NAMALWA (cell line): ENCODE results near the gene LPCAT3.
"Not testable (repeated sequence)": the region's sequence is repeated elsewhere in the genome, so short reads cannot be mapped to it uniquely, and the experiment has no call there.

Source experiments
- DNase-seq: peaks from one replicate; pipeline ENCODE4 v3.0.0-alpha.2; 2015; ENCODE audit warnings: low spot score

LPCAT3 gene, protein sequence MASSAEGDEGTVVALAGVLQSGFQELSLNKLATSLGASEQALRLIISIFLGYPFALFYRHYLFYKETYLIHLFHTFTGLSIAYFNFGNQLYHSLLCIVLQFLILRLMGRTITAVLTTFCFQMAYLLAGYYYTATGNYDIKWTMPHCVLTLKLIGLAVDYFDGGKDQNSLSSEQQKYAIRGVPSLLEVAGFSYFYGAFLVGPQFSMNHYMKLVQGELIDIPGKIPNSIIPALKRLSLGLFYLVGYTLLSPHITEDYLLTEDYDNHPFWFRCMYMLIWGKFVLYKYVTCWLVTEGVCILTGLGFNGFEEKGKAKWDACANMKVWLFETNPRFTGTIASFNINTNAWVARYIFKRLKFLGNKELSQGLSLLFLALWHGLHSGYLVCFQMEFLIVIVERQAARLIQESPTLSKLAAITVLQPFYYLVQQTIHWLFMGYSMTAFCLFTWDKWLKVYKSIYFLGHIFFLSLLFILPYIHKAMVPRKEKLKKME

DNA sequence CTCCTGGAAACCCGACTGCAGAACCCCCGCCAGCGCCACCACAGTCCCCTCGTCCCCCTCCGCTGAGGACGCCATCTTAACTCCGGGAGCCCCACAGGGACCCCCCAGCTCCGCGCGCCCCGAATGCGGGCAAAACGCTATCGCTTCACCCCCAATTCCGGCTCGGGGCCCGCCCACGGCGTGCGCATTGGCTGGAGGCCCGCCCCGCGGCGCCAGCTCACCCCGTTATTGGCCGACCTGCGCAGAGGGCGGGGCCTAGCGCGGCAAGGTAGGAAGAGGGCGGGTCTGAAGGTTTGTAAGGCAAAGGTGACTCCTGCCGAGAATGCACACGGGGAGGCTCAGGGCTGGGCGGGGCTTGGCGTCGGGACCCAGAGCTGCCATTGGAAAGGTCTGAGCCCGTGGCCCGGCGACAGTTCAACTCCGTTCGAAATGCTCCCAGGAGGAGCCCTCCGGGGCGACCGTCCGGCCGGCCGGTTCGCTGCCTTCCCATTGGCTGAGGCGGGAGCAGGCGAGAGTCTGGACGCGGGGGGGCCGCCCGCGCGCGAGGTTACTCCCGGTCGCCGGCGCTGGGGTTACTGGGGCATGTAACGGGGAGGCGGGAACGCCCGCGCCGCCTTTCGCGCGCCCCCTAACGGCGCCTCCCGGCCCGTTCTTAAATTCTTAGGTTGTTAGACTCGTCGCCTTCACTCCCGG, at the start of gene LPCAT3:
Gene LPCAT3 (minus strand): TSS at position 127 of the 693 bp plus-strand sequence. CDS start 52 bp downstream, at position 75.
- peak; percentile 99 for DNase-seq

DNA sequence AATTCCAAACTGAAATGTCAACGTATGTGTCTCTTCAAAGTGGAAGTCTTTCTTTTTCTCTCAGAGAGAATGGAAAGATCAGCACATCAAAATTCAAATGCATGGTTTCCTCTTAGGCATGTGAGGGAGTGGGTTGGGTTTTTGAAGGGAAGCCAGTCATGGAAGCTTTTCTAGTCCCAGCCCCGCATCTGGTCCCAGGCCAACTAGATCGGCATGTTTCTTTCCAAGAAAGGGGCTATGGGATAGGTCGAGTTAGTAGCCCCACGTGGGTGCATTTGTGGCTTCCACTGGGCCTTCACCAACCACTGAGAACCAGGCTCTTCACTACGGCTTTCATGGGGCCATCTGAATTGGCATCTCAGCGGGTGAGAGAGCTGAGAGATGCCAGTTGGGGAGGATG, 48.8 kb upstream of the LPCAT3 start:
- no peak for DNase-seq

DNA sequence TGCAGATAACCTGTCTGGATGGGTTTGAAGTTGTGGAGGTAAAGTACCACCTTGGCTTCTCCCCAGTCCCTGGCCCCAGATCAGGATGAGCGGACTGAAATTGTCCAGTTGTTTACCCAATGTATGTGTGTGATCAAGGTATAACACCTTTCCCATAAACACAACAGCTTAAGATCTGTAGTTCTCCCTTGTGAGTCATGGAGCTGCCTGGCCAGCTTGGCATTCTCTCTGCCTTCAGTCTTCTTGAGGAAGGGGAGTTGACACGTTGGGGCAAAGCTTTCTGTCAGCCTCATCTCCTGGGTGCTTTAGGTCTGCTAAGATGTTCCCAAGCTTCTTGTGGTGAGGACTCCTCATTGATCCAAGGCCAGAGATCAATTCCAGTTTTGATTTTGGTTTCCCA, 48.3 kb upstream of the LPCAT3 start:
- no peak for DNase-seq

DNA sequence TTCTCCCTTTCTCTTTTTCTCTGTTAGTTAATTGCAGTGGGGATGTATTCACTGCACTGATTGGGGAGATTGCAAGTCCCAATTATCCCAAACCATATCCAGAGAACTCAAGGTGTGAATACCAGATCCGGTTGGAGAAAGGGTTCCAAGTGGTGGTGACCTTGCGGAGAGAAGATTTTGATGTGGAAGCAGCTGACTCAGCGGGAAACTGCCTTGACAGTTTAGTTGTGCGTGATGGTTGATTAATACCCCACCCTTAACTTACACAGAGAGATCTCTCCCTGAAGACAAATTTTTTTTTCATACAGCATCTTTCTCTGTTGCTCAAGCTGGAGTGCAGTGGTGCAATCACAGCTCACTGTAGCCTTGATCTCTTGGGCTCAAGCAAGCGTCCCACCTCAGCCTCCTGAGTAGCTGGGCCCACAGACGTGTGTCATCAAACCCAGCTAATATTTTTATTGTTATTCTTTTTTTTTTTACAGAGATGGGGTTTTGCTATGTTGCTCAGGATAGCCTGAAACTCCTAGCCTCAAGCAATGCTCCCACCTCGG, 46.9 kb upstream of the LPCAT3 start:
- DNase-seq: no peak

DNA sequence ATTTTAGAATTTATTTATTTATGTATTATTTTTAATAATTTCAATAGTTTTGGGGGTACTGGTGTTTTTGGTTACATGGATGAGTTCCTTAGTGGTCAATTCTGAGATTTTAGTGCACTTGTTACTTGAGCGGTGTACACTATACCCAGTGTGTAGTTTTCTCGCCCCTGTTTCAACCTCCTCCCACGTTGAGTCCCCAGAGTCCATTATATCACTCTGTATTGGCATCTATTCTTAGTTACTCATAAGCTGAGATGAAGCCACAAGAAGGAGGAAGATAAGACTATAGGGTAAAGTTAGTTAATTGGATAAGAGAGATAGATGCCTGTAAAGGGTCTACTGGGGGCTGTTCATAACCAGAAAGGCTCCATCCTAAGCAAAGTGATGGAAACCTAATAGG, 46.2 kb upstream of the LPCAT3 start:
- no peak for DNase-seq

DNA sequence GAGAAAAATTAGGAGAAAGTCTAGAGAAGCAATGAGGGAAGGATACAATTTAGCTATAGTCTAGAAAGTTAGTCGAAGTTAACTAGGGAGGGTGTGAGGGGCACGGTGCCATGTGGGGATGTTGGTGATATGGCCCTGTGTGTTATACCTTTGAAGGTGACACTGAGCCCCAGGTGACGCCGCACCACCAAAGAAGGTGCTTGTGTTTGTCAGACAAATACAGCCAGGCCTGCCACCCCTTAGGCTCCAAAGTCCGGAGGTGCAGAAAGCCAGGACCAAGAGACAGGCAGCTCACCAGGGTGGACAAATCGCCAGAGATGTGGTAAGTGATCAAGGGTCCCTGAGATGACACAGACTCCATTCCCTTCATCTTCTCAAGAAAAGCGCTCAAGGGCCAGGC, 43.3 kb upstream of the LPCAT3 start:
- DNase-seq: no peak

DNA sequence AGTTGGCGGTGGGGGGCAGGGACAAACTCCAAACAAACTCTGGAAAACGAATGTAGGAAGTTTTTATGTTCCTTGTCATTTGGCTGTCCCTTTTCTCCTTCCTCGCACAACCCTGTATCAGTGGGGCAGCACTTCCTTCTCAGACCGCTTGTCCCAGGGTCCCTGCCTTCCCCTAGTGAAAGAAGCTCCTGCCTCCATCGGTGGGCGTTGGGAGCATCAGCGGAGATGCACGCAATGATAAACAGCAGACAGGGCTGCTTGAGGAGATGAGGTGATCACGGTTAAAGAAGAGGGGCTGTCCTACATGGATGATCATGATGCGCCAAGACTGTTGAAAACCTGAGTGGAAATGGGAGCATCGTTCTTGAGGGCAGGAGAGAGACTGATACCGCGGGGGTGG, 42.9 kb upstream of the LPCAT3 start:
- no peak for DNase-seq

DNA sequence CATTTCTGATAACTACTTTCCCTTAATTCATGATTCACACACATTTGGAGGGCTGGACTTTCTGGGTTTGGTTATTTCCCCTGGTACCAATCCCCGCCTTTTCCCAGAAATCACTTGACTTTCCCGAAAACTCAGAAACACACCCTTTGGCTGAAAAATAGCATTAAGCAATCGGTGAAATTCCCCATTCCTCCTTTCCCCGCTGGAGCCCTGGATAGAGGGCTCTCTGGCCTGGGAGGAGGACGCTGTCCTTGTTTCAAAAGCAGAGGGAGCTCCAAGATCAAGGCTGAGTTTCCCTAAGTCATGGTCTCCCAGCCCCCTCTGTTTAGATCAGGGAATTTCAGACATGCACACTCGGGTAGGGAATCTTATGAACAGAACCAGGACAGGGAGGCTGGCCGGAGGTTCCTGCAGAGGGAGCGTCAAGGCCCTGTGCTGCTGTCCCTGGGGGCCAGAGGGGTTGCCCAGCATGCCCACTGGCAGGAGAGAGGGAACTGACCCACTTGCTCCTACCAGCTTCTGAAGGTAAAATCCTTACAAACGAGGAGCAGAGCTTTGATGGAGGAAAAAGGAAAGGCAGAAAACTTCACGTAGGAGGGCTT, 42.2 kb upstream of the LPCAT3 start, which contains the start of gene C1S:
Gene C1S (plus strand): TSS at position 366 of the 602 bp plus-strand sequence. CDS start 1,195 bp downstream, outside the sequence.
- DNase-seq: no peak

DNA sequence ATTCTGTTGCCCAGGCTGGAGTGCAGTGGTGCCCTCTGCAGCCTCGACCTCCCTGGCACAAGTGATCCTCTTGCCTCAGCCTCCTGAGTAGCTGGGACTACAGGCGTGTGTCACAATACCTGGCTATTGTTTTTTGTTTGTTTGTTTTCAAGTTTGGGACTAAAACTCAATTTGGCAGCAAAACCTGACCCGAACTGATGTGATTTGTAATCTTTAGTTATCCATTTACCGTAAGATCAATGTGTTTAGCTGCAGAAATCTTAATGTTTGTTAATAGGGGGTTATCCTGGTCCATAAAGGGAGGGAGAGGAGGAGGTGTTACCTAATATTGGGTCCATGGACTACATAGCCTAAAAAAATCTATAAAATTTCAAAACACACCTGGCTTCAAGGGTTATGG, 41.5 kb upstream of the LPCAT3 start:
- DNase-seq: no peak

DNA sequence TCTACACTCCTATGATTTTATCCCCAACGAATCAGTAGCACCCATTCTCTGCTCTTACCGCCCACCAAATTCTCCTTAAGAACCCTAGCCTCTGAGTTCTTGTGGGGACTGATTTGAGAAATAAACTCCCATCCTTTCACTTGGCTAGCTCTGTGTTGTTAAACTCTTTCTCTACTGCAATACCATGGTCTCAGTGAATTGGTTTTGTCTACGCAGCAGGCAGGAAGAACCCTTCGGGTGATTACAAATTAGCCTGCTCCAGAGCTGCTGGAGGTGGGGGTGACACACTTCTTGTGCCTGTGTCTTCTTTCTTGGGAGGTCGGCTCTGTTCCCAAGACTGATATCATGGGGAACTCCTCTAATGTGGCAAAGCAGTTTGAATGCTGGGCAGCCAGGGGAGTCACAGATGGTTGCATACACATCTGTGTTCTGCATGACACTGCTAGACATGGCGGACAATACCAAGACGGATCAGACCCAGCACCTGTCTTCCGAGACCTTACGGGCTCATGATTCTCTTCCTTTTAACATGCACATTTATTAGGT, 40.6 kb upstream of the LPCAT3 start:
- no peak for DNase-seq

DNA sequence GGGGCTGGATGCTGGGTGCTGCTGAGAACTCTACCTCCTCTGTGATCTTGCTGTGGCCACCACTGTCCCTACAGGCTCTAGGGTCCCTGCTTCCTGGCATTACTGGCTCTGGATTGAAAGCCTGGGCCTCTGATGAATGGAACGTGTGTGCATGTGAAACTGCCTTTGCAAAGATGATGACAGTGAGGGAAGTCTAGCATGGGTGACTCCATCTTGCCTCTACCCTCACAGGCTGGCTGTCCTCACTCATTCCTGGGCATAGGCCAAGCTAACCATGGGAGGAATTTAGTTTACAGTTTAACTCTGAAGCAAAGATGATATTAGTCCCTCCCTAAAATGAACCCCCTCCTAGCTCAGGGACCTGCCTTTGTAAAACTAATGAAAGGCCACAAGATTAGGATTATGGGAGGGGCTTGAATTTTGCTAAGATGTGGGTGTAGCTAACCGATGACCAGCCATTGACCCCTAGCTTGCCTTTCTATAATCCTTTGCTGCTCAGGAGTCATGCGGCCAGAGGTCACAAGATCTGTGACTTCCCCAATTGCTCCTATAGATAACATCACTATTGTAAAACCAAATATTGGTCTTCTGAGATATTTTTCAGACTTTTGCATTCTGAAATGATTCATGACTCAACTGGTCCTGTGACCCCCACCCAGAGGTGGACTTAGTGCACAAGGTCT, 40.0 kb upstream of the LPCAT3 start:
- no peak for DNase-seq

DNA sequence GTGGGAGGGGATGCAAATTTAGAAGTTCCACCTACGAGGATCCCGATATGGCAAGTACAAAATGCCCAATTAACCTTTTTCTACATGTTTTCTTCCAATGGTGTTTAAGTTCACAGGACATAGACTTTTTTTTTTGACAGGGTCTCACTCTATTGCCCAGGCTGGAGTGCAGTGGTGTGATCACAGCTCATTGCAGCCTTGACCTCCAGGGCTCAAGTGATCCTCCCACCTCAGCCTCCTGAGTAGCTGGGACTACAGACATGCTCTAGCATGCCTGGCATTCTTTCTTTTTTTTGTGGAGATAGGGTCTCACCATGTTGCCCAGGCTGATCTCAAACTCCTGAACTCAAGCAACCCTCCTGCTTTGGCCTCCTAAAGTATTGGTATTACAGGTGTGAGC, 37.5 kb upstream of the LPCAT3 start:
- not testable (repeated sequence) for DNase-seq

DNA sequence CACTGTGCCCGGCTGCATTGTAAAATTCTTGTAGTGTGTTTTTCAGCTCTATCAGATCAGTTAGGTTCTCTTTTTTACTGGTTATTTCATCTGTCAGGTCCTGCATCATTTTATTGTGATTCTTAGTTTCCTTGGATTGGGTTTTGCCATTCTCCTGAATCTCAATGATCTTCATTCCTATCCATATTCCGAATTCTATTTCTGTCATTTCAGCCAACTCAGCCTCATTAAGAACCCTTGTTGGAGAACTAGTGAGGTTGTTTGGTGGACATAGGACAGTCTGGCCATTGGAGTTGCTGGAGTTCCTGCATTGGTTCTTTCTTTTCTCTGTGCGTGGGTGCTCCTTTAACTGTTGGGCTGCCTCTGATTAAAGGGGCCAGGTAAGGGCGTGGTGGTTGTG, 36.6 kb upstream of the LPCAT3 start:
- no peak for DNase-seq

DNA sequence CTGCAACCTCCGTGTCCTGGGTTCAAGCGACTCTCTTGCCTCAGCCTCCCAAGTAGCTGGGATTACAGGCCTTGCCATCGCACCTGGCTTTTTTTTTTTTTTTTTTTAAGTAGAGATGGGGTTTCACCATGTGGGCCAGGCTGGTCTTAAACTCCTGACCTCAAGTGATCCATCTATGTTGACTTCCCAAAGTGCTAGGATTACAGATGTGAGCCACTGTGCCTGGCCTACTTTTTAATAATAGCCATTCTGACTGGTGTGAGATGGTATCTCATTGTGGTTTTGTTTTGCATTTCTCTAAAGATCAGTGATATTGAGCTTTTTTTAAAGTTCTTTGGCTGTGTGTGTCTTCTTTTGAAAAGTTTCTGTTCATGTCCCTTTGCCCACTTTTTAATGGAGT, 31.7 kb upstream of the LPCAT3 start:
- DNase-seq: not testable (repeated sequence)

DNA sequence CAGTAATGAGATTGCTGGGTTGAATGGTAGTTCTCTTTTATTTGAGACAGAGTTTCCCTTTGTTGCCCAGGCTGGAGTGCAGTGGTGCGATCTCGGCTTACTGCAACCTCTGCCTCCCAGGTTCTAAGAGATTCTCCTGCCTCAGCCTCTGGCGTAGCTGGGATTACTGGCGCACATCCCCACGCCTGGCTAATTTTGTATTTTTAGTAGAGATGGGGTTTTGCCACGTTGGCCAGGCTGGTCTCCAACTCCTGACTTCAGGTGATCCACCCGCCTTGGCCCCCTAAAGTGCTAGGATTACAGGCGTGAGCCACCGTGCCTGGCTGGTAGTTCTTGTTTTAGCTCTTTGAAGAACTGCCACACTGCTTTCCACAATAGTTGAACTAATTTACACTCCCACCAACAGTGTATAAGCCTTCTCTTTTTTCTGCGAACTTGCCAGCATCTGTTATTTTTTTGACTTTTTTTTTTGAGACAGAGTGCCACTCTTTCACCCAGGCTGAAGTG, 31.2 kb upstream of the LPCAT3 start:
- DNase-seq: not testable (repeated sequence)

DNA sequence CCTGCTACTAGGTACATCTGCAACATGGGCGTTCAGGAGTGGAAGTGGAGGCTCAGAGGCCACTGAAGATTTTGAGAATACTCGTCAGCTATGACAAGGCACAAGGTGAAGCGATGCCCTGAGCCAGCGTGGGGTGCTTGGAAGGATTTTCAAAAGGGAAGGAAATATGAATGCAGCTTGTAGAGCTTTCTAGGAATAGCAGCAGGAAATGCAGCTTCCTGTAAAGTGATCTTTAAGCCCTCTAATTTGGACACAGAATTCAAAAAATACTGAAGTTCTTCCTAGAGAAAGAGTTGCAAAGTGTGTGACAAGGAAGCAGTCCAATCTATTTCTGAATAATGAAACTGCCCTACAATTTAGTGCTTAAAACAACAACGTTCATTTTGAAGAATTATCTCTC, 29.0 kb upstream of the LPCAT3 start:
- DNase-seq: no peak

DNA sequence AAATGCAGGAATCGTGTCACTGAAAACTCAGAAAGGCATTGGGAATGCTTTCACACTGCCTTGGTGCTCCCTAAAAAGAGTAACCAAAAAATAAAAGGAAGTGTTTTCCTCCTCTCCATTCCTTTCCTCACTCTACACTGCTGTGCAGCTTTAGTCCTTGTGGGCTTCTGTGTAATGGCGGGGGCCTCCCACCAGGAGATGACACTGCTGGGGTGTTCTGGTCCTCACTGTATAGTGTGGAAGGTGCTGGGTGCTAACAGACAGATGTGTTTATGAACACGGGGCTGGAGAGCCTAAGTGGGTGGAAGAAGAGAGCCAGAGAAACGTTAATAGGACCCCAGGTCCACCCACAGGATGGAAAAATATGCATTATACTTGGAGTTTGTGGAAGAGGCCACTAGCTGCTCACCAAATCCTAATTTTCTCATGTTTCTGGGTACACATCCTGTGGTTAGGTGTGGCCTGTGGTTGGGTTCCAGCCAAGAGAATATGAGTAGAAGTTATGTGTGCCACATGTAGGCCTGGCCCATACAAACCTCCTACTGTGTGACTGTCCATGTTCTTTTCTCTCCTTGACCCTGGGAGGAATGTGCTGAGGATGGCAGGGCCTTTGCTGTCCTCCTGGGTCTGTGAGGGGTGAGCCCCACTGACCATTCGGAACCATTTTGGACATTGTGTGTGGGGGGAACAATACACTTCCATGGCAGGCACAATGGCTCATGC, 28.3 kb upstream of the LPCAT3 start:
- DNase-seq: no peak

DNA sequence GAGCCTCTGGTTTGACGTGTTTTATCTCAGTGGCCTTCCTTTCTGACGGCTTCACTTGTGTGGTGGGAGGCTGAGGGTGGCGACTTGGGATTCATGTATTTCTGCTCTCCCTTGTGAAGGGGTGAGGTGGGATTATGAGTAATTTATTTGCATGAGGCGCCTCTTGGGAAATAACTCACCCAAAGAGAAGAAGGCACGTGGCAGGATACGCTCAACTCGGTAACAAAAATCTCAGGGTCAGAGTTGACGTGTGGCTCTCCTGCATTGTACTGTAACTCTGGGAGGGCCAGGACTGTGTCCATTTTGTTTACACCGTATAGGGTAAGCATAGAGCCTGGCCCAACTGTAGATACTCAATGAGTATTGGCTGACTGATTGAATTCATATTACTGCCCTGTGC, 27.6 kb upstream of the LPCAT3 start:
- no peak for DNase-seq

DNA sequence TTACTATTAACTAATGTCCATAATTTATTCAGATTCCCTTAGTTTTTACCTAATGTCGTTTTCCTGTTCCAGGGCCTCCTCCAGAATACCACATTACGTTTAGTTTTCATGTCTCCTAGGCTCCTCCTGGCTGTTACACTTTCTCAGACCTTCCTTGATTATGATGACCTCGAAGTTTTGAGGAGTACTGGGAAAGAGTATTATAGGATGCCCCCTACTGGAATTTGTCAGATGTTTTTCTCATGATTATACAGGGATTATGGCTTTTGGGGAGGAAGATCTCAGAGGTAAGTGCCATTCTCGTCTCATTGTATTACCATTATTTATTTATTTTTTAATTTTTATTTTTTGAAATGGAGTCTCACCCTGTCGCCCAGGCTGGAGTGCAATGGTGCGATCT, 24.6 kb upstream of the LPCAT3 start:
- peak; percentile 37 for DNase-seq

DNA sequence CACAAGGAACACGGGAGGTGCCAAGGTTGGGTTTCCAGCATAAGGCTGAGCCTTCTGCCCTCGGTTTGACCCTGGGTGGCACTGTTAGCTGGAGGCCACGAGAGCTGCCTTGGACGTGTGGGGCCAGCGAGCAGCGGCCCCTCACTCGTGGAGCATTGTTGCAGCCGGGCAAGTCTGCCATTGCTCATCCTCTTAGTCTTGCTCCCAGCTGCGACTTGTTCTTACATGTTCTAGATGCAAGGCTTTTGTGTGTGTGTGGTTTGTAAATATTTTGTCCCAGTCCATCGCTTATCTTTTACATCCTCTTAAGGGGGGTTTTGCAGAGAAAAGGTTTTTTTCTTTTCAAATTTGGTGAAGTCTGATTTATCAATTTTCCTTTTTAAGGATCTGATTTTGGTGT, 21.1 kb upstream of the LPCAT3 start:
- DNase-seq: no peak

DNA sequence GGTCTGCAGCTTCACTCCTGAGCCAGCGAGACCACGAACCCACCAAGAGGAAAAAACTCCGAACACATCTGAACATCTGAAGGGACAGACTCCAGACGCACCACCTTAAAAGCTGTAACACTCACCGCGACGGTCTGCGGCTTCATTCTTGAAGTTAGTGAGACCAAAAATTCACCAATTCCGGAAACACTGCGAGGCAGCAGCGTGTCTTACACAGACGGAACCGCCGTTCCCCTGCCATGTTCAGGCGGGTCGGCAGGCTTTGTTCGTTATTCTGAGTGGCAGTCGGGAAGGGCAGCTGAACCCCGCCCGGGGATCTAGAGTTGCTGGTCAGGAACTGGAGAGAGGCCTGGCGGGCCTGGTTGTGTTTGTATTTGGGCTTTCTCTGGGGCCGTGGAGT, 20.3 kb upstream of the LPCAT3 start:
- DNase-seq: no peak
